GM21723 (cell line): ENCODE data around the gene ZNF142.
"Not testable (repeated sequence)": the region's sequence is repeated elsewhere in the genome, so short reads cannot be mapped to it uniquely, and the experiment has no call there.

ENCODE experiments used
- ATAC-seq: cut with Tn5 transposase; IDR thresholded peaks from one replicate; pipeline ENCODE4 v1.9.1; 2021; ENCODE audit warnings: mild to moderate bottlenecking, moderate library complexity; ENCODE audit not compliant: unreplicated experiment

Gene ZNF142

GRCh38 chr2:218659258-218659987 lies at the start of gene ZNF142, which contains the start of gene BCS1L:
Gene ZNF142, minus strand, starts transcription at chr2:218659623. Its CDS starts 3,194 bp downstream, at chr2:218656429.
Gene BCS1L, plus strand, starts transcription at chr2:218659683. Its CDS starts 1,305 bp downstream, at chr2:218660988.
- ATAC-seq: peak; percentile 95

GRCh38 chr2:218708086-218708485 lies 48.7 kb upstream of the ZNF142 start:
- ATAC-seq: no peak

- ATAC-seq: no peak
Measured at GRCh38 chr2:218703341-218703740, 43.9 kb upstream of the ZNF142 start.

GRCh38 chr2:218701806-218702205 lies 42.4 kb upstream of the ZNF142 start:
- ATAC-seq: no peak

GRCh38 chr2:218698885-218699284 lies 39.5 kb upstream of the ZNF142 start:
- no peak for ATAC-seq

- no peak for ATAC-seq
Measured at GRCh38 chr2:218694405-218695145, 35.2 kb upstream of the ZNF142 start.

- ATAC-seq: no peak
Measured at GRCh38 chr2:218691234-218691633, 31.8 kb upstream of the ZNF142 start.

GRCh38 chr2:218687400-218688060 lies 28.1 kb upstream of the ZNF142 start:
- not testable (repeated sequence) for ATAC-seq

GRCh38 chr2:218680061-218680460 lies 20.6 kb upstream of the ZNF142 start:
- ATAC-seq: no peak

GRCh38 chr2:218679119-218679518 lies 19.7 kb upstream of the ZNF142 start:
- no peak for ATAC-seq

GRCh38 chr2:218671654-218672566 lies 12.5 kb upstream of the ZNF142 start, which contains the start of the genes RNF25 and STK36:
Gene RNF25, minus strand, starts transcription at chr2:218672002. Its CDS starts 32 bp downstream, at chr2:218671970.
Gene STK36, plus strand, starts transcription at chr2:218672086. Its CDS starts 744 bp downstream, at chr2:218672830.
- ATAC-seq: peak; percentile 97

- ATAC-seq: no peak
Measured at GRCh38 chr2:218671097-218671653, 11.8 kb upstream of the ZNF142 start.

GRCh38 chr2:218664653-218665052 lies 5.2 kb upstream of the ZNF142 start:
- no peak for ATAC-seq

GRCh38 chr2:218663901-218664300 lies 4.5 kb upstream of the ZNF142 start:
- no peak for ATAC-seq

- ATAC-seq: no peak
Measured at GRCh38 chr2:218662827-218663226, 3.4 kb upstream of the ZNF142 start.

GRCh38 chr2:218662377-218662776 lies 3.0 kb upstream of the ZNF142 start:
- no peak for ATAC-seq

GRCh38 chr2:218659988-218660358 lies 550 bp upstream of the ZNF142 start:
- no peak for ATAC-seq

GRCh38 chr2:218658671-218659257 lies 659 bp downstream of the ZNF142 start:
- ATAC-seq: peak; percentile 50

GRCh38 chr2:218655751-218656150 lies 3.7 kb downstream of the ZNF142 start:
- no peak for ATAC-seq

GRCh38 chr2:218648787-218649100 lies 10.7 kb downstream of the ZNF142 start:
- ATAC-seq: no peak
